GM12873 (cell line): Measurements from ENCODE around the gene MRPS24.

ENCODE experiments used
- CTCF ChIP-seq: IDR thresholded peaks from 2 replicates; pipeline ENCODE4 v1.5.1; 2012; ENCODE audit warnings: low read depth, mild to moderate bottlenecking, moderate library complexity, low read length, control low read depth; ENCODE audit not compliant: insufficient read depth; ENCODE audit errors: missing control alignments

MRPS24 gene

DNA sequence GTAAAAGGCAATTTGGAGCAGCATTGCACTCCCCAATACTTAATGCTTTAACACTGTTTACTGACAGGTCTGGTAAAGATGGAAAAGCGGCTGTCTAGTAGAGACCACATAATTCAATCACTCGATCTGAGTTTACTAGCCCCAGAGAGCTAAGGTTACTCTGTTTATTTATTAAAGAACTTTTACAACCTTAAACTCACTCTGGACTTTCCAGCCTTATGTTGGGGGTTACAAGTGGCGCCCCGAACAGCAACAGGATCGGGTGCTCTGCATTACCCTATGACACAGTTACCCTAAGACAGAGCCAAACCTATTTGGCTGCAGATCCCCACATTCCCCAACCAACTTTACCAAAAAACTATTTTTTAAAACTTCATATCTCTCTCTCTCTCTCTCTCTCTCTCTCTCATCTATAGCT is 43.9 kb downstream of the MRPS24 start:
- no peak for TF ChIP-seq CTCF

DNA sequence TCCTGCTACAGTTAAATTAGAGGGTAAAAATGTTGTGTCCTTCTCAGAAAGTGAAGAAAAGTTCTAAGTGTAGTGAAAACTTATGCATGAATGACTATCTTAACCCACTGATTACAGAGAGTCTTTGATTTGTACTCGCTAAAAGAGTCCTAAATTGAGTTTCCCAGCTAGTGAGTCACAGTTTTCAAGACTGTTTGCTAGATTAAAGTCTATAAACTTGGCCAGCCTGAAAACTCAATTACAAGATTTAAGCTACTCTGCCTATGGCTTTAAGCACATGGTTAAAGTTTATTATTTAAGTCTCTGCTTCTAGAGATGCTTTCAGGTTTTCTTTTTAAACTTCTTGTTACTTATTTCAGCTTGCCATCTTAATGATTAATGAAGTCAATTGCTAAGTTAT is 44.4 kb downstream of the MRPS24 start:
- no peak for TF ChIP-seq CTCF

- TF ChIP-seq CTCF: no peak
These were observed 45.4 kb downstream of the MRPS24 start for GRCh38 chr7:43823941-43824340.
